Stromal cell of bone marrow (primary cell): Measurements from ENCODE around the gene SPATA22.
"Not testable (repeated sequence)": the region's sequence is repeated elsewhere in the genome, so short reads cannot be mapped to it uniquely, and the experiment has no call there.

Experiments
- DNase-seq: peaks from one replicate; pipeline ENCODE4 v3.0.0-alpha.2; 2012; ENCODE audit warnings: low read depth

SPATA22 gene

GRCh38 chr17:3474212-3474611 lies 2.6 kb upstream of the SPATA22 start:
- peak; percentile 6 for DNase-seq

- DNase-seq: no peak
These were observed 518 bp upstream of the SPATA22 start for GRCh38 chr17:3472137-3472536.

GRCh38 chr17:3469529-3469928 lies 2.1 kb downstream of the SPATA22 start:
- no peak for DNase-seq

DNA sequence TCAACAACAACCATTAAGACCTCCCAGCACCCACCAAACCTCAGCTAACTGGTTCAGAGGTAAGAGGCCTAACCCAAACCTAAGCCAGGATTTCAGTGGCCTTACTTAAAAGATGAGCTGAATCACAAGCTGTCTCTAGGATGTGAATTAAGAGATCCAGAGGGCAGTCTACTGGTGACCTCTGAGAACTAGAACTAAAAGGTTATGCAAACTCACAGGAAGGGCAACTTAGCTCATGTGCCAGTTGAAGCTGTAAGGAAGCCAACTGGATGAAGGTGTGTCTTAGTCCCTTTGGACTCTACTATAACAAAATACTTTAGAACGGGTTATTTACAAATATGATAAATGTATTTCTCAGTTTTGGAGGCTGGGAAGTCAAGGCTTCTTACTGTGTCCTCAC lies 5.3 kb downstream of the SPATA22 start:
- DNase-seq: not testable (repeated sequence)

GRCh38 chr17:3448059-3448665 lies 23.5 kb downstream of the SPATA22 start:
- no peak for DNase-seq

DNA sequence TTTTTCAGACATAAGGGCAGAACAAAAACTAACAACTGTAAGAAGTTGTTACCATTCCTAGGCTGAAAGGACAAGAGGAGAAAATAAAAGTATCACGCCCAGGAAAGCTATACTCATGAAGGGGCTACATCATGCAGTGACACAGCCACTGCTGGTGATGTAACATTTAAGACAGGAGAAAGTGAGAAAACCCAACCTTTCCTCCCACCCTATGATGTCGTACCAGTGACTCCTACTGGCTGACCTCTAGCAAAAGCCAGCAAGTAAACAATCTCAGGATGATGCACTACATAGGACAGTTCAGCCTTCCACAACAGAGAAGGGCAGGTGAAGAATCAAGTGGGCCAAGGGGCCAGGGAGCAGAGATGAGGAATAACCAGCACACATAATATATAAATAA lies 24.0 kb downstream of the SPATA22 start:
- no peak for DNase-seq

DNA sequence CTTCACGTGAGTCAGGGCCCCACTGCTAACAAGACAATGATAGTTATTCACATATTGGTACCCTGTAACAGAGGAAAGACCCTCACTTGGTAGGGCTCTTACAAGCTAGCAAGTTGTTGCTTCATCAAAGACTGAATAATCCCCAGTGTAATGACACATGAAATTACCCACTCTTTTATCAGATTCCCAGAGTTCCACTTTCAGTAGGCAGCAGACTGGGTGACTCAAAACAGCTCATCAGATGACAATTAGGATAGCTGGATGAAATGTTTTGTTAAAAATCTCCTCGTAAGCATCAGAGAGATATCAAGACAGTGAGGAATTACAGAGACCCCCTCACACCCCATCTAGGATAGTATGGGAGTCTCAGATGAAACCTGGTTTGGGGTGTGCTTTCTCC lies 31.2 kb downstream of the SPATA22 start:
- no peak for DNase-seq

DNA sequence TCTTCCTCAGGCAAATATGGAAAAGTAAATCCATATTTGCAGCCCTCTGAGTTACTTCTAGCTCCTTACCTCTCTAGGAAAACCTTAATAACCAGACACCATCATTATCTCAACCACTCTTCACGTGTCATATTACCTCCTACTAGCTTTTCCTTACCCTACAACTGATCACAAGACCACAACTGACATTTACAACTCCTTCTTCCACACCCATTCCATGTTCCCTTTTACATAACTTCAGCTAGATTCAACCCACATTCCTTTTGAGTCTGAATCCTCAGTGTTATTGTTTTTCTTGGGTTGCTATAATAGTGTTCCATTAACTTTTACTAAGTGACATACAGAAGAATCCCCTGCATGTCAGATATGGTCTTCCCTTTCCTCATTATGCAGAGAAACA lies 33.3 kb downstream of the SPATA22 start:
- DNase-seq: no peak

- DNase-seq: no peak
These were observed 37.9 kb downstream of the SPATA22 start, which contains the start of gene OR1E2 for GRCh38 chr17:3433741-3434140. TSS of gene OR1E2 (minus strand) at chr17:3433841. CDS start at chr17:3433841, 0 bp downstream.

GRCh38 chr17:3433215-3433614 lies 38.4 kb downstream of the SPATA22 start:
- not testable (repeated sequence) for DNase-seq

DNA sequence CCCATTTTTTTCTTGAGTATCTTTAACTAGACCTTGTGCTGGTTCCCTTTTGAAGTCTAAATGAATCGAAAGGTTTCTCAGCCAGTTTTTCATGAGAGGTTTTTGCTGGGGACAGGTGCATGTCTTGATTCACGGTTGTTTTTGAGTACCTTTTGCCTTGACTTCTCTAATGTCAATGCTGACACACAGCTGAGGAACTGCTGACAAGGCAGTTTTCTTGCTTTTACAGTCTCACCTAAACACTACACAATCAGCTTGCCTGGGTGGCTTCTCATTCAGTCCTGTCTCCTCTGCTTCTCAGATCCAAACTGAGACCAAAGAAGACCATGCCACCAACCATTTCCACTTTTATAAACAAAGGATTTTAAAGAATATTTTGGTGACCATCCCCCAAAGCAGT lies 53.4 kb downstream of the SPATA22 start:
- DNase-seq: no peak

GRCh38 chr17:3415610-3416009 lies 56.0 kb downstream of the SPATA22 start:
- no peak for DNase-seq

GRCh38 chr17:3412216-3412615 lies 59.4 kb downstream of the SPATA22 start:
- DNase-seq: not testable (repeated sequence)

GRCh38 chr17:3411070-3411469 lies 60.5 kb downstream of the SPATA22 start, which contains the start of gene OR3A3:
TSS of gene OR3A3 (plus strand) at chr17:3411370.
- no peak for DNase-seq

DNA sequence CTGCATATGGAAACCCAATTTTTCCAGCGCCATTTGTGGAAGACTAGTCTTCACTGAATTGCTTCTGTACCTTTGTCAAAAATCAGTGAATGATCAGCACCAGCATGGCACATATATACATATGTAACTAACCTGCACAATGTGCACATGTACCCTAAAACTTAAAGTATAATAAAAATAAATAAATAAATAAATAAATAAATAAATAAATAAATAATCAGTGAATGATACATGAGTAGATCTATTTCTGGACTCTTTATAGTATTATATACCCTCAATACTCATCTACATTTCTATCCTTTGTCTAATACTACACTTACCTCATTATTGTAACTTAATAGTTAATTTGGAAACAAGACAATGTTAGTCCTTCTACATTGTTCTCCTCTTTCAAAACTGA lies 67.8 kb downstream of the SPATA22 start:
- not testable (repeated sequence) for DNase-seq

GRCh38 chr17:3401786-3402185 lies 69.8 kb downstream of the SPATA22 start:
- DNase-seq: no peak

DNA sequence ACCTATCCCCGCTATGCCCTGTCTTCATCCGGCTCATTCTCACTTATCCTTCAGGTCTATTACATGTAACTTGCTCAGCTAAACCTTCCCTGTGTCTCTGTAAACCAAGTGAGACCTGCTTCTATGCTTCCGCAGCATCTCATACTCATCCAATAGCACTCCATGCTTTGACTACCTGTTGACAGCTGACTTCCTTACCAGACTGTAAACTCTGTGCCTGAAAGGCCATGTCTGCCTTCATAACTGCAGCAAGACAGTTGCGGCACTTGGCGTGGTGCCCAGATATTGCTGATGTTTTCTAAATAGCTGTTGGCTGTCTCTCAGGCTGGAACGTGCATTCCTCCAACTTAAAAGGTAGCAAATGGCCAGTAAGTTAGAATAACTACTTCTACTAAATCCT lies 71.6 kb downstream of the SPATA22 start:
- DNase-seq: no peak

DNA sequence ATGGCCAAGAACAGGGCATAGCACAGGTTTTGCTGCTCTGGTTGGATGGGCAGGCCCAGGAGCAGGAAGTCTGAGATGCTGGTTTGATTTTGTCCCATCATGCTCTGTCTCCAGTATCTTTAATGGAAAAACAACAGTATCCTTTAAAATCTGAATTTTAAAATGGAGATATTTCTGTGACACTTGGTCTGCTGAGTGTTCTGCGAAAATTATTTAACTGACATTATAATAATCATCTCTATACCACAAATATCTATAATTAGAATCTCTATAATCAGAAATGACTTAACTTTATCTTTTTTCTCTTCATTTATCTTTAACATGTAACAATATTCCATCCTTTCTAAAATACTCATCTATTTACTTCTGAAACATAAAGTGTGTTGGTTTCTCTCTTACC lies 73.3 kb downstream of the SPATA22 start, which contains the start of gene OR1E1:
TSS of gene OR1E1 (minus strand) at position 101 of the 400 bp plus-strand sequence. CDS start at position 101, 0 bp downstream.
- no peak for DNase-seq

DNA sequence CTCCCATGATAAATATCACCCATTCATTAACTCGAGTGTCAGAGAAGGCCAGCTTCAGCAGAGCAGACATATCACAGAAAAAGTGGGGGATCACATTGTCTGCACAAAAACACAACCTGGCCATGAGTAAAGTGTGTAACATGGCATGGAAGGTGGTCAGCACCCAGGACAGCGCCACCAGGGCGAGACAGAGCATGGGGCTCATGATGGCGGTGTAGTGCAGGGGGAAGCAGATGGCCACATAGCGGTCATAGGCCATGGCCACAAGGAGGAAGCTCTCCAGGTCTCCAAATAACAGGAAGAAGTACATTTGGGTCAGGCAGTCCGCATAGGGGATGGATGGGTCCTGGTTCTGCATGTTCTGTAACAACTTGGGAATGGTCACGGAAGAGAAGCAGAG lies 73.8 kb downstream of the SPATA22 start:
- DNase-seq: not testable (repeated sequence)
